ENCODE data around the gene DNAH1. TPM values are rescaled to one million over a fixed set of nuclear protein-coding genes. Genes with fewer than 3 reads are reported as not detected.
A peak's percentile ranks its signal among the peaks of the same experiment; 100 is the strongest.
"Not testable (repeated sequence)": the region's sequence is repeated elsewhere in the genome, so short reads cannot be mapped to it uniquely, and the experiment has no call there.

Gene DNAH1
- total RNA-seq (1 to 10 TPM; 4.2 to 9.8 TPM), polyA plus RNA-seq (ENCODE audit: insufficient read length in 2 of 2) (10 to 100 TPM in 1 of 2 donors, 1 to 10 TPM in 1; 10.0 to 12.9 TPM)
- long read RNA-seq, donor 1, result 0 reads
- long read RNA-seq, donor 2, result 0 reads
- long read RNA-seq, donor 3, result 0 reads
- long read RNA-seq, donor 4, result 0 reads

GRCh38 chr3:52315977-52316764 is at the start of gene DNAH1:
DNAH1 (plus strand) TSS chr3:52316319; CDS start chr3:52322443, 6,124 bp downstream.
- peak in 3 of 6 donors; percentile 61 to 94 (median 77) for DNase-seq (ENCODE audit: low read depth in 4 of 6, low spot score in 6 of 6)

GRCh38 chr3:52268036-52268435 is 48.1 kb upstream of the DNAH1 start:
- Histone ChIP-seq H3K27ac (ENCODE audit: low read depth, low read length) (no peak overlapping the region), H3K27me3 (ENCODE audit: control insufficient read depth, insufficient read depth, low read length) (no peaks in the 10 kb centered on the region), H3K4me1 (ENCODE audit: control insufficient read depth, insufficient read depth, low read length) (peaks cover 2% of the 10 kb centered on the region), H3K9me3 (ENCODE audit: control insufficient read depth, insufficient read depth, low read length) (no peaks in the 10 kb centered on the region), H3K36me3 (ENCODE audit: control insufficient read depth, insufficient read depth, low read length) (peaks cover 53% of the 10 kb centered on the region), H3K4me3 (ENCODE audit: low read depth, low read length) (no peak overlapping the region)
- DNase-seq (ENCODE audit: low read depth in 4 of 6, low spot score in 6 of 6), result no peak
- WGBS (ENCODE audit: insufficient coverage), result 95% methylated on average over 7 of the region's 7 CpGs

More at GRCh38 chr3:52315977-52316764, at the start of gene DNAH1:
- H3K27me3 ChIP-seq (ENCODE audit: control insufficient read depth, insufficient read depth, low read length), result no peaks in the 10 kb centered on the region
- no peak within 1 kb of the TSS for H3K27ac ChIP-seq (ENCODE audit: low read depth, low read length)
- H3K4me3 ChIP-seq (ENCODE audit: low read depth, low read length), result no peak within 1 kb of the TSS
- no peaks in the 10 kb centered on the region for H3K9me3 ChIP-seq (ENCODE audit: control insufficient read depth, insufficient read depth, low read length)
- no peaks in the 10 kb centered on the region for H3K36me3 ChIP-seq (ENCODE audit: control insufficient read depth, insufficient read depth, low read length)
- WGBS (ENCODE audit: insufficient coverage), result 63% methylated on average over 2 of the region's 3 CpGs
- peaks cover 66% of the 10 kb centered on the region for H3K4me1 ChIP-seq (ENCODE audit: control insufficient read depth, insufficient read depth, low read length)

GRCh38 chr3:52269776-52270175 is 46.3 kb upstream of the DNAH1 start:
- no peak overlapping the region for H3K4me3 ChIP-seq (ENCODE audit: low read depth, low read length)

GRCh38 chr3:52270252-52270754 is 45.8 kb upstream of the DNAH1 start:
- Histone ChIP-seq H3K4me3 (ENCODE audit: low read depth, low read length) (no peak overlapping the region), H3K4me1 (ENCODE audit: control insufficient read depth, insufficient read depth, low read length) (peaks cover 17% of the 10 kb centered on the region), H3K9me3 (ENCODE audit: control insufficient read depth, insufficient read depth, low read length) (no peaks in the 10 kb centered on the region), H3K27ac (ENCODE audit: low read depth, low read length) (no peak overlapping the region), H3K27me3 (ENCODE audit: control insufficient read depth, insufficient read depth, low read length) (no peaks in the 10 kb centered on the region), H3K36me3 (ENCODE audit: control insufficient read depth, insufficient read depth, low read length) (peaks cover 45% of the 10 kb centered on the region)
- WGBS (ENCODE audit: insufficient coverage), result 78% methylated on average over 6 of the region's 9 CpGs
- no peak for DNase-seq (ENCODE audit: low read depth in 4 of 6, low spot score in 6 of 6)

More at GRCh38 chr3:52269776-52270175, 46.3 kb upstream of the DNAH1 start:
- 86% methylated on average over 1 of the region's 3 CpGs for WGBS (ENCODE audit: insufficient coverage)
- DNase-seq (ENCODE audit: low read depth in 4 of 6, low spot score in 6 of 6), result no peak
- no peaks in the 10 kb centered on the region for H3K9me3 ChIP-seq (ENCODE audit: control insufficient read depth, insufficient read depth, low read length)
- H3K27me3 ChIP-seq (ENCODE audit: control insufficient read depth, insufficient read depth, low read length), result no peaks in the 10 kb centered on the region
- H3K4me1 ChIP-seq (ENCODE audit: control insufficient read depth, insufficient read depth, low read length), result peaks cover 13% of the 10 kb centered on the region
- peaks cover 48% of the 10 kb centered on the region for H3K36me3 ChIP-seq (ENCODE audit: control insufficient read depth, insufficient read depth, low read length)
- no peak overlapping the region for H3K27ac ChIP-seq (ENCODE audit: low read depth, low read length)

GRCh38 chr3:52272172-52272571 is 43.9 kb upstream of the DNAH1 start:
- not testable (repeated sequence) for H3K4me3 ChIP-seq (ENCODE audit: low read depth, low read length); DNase-seq (ENCODE audit: low read depth in 4 of 6, low spot score in 6 of 6); H3K27ac ChIP-seq (ENCODE audit: low read depth, low read length); H3K9me3 ChIP-seq (ENCODE audit: control insufficient read depth, insufficient read depth, low read length); H3K27me3 ChIP-seq (ENCODE audit: control insufficient read depth, insufficient read depth, low read length)
- Histone ChIP-seq H3K4me1 (ENCODE audit: control insufficient read depth, insufficient read depth, low read length) (peaks cover 33% of the 10 kb centered on the region), H3K36me3 (ENCODE audit: control insufficient read depth, insufficient read depth, low read length) (peaks cover 34% of the 10 kb centered on the region)
- WGBS (ENCODE audit: insufficient coverage), result 93% methylated on average over 3 of the region's 9 CpGs

GRCh38 chr3:52272831-52273230 is 43.3 kb upstream of the DNAH1 start:
- Histone ChIP-seq H3K36me3 (ENCODE audit: control insufficient read depth, insufficient read depth, low read length) (peaks cover 33% of the 10 kb centered on the region), H3K4me1 (ENCODE audit: control insufficient read depth, insufficient read depth, low read length) (peaks cover 33% of the 10 kb centered on the region), H3K4me3 (ENCODE audit: low read depth, low read length) (no peak overlapping the region), H3K27me3 (ENCODE audit: control insufficient read depth, insufficient read depth, low read length) (no peaks in the 10 kb centered on the region), H3K9me3 (ENCODE audit: control insufficient read depth, insufficient read depth, low read length) (no peaks in the 10 kb centered on the region), H3K27ac (ENCODE audit: low read depth, low read length) (no peak overlapping the region)
- DNase-seq (ENCODE audit: low read depth in 4 of 6, low spot score in 6 of 6), result no peak
- no CpG with 5 or more reads among the region's 3 CpGs for WGBS (ENCODE audit: insufficient coverage)

GRCh38 chr3:52274781-52275180 is 41.3 kb upstream of the DNAH1 start:
- H3K9me3 ChIP-seq (ENCODE audit: control insufficient read depth, insufficient read depth, low read length); DNase-seq (ENCODE audit: low read depth in 4 of 6, low spot score in 6 of 6); H3K27ac ChIP-seq (ENCODE audit: low read depth, low read length); H3K4me3 ChIP-seq (ENCODE audit: low read depth, low read length); H3K27me3 ChIP-seq (ENCODE audit: control insufficient read depth, insufficient read depth, low read length): not testable (repeated sequence)
- 84% methylated on average over 3 of the region's 18 CpGs for WGBS (ENCODE audit: insufficient coverage)
- Histone ChIP-seq H3K36me3 (ENCODE audit: control insufficient read depth, insufficient read depth, low read length) (peaks cover 18% of the 10 kb centered on the region), H3K4me1 (ENCODE audit: control insufficient read depth, insufficient read depth, low read length) (peaks cover 41% of the 10 kb centered on the region)

GRCh38 chr3:52277071-52277964 is 38.8 kb upstream of the DNAH1 start:
- DNase-seq (ENCODE audit: low read depth in 4 of 6, low spot score in 6 of 6), result peak in 3 of 6 donors; percentile 53 to 81 (median 76)
- H3K36me3 ChIP-seq (ENCODE audit: control insufficient read depth, insufficient read depth, low read length), result peaks cover 14% of the 10 kb centered on the region
- peak overlapping the region; percentile 76 for H3K4me3 ChIP-seq (ENCODE audit: low read depth, low read length)
- H3K9me3 ChIP-seq (ENCODE audit: control insufficient read depth, insufficient read depth, low read length), result no peaks in the 10 kb centered on the region
- H3K4me1 ChIP-seq (ENCODE audit: control insufficient read depth, insufficient read depth, low read length), result peaks cover 44% of the 10 kb centered on the region
- no peaks in the 10 kb centered on the region for H3K27me3 ChIP-seq (ENCODE audit: control insufficient read depth, insufficient read depth, low read length)
- WGBS (ENCODE audit: insufficient coverage), result under 1% methylated on average over 22 of the region's 28 CpGs
- peak overlapping the region; percentile 97 for H3K27ac ChIP-seq (ENCODE audit: low read depth, low read length)

GRCh38 chr3:52277972-52278509 is 38.1 kb upstream of the DNAH1 start:
- DNase-seq (ENCODE audit: low read depth in 4 of 6, low spot score in 6 of 6), result no peak
- WGBS (ENCODE audit: insufficient coverage), result under 1% methylated on average over 53 of the region's 54 CpGs
- no peaks in the 10 kb centered on the region for H3K9me3 ChIP-seq (ENCODE audit: control insufficient read depth, insufficient read depth, low read length)
- peaks cover 44% of the 10 kb centered on the region for H3K4me1 ChIP-seq (ENCODE audit: control insufficient read depth, insufficient read depth, low read length)
- no peaks in the 10 kb centered on the region for H3K27me3 ChIP-seq (ENCODE audit: control insufficient read depth, insufficient read depth, low read length)
- peaks cover 12% of the 10 kb centered on the region for H3K36me3 ChIP-seq (ENCODE audit: control insufficient read depth, insufficient read depth, low read length)
- peak overlapping the region; percentile 76 for H3K4me3 ChIP-seq (ENCODE audit: low read depth, low read length)
- H3K27ac ChIP-seq (ENCODE audit: low read depth, low read length), result peak overlapping the region; percentile 97
